ENCODE data around the gene POLR1G. TPM values are rescaled to one million over a fixed set of nuclear protein-coding genes. Genes with fewer than 3 reads are reported as not detected.

POLR1G gene
- total RNA-seq, 5 donors from 2014 or later (not counting 1 experiment from before 2014, with no cell fraction given): 0.82 to 6.2 (median 5.0) TPM

DNA sequence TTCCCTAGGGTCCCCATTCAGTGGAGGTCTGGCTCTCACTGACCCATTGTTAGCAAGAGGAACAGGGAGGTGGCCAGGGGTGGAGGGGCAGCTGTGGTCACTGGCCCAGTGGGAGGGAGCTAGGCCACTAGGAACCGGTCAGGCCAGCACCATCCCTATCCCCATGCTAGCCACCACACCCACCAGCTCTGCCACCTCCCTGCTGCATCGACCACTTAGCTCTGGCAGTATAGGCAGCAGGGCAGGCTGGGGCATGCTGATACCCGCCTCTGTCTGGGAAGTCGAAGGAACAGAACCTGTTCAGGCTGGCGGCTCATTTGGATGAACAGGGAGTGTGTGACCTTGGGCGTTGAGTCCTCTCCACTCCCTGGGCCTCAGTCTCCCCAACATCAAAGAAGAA lies 6.3 kb upstream of the POLR1G start:
- no peaks in the 10 kb centered on the region for H3K36me3 Mint-ChIP-seq
- peaks cover 27 to 56% of the 10 kb centered on the region in 2 donors for H3K27me3 Mint-ChIP-seq
- Histone ChIP-seq H3K9me3 (no peaks in the 10 kb centered on the region), H3K4me1 (ENCODE audit: control insufficient read depth in 1 of 2, extremely low read depth in 1 of 2, insufficient read depth in 2 of 2, low read length in 2 of 2) (peaks cover 3 to 38% of the 10 kb centered on the region in 2 experiments), H3K27ac (ENCODE audit: low read length) (no peak overlapping the region), H3K36me3 (ENCODE audit: control insufficient read depth in 2 of 2, extremely low read depth in 1 of 2, insufficient read depth in 1 of 2, low read length in 1 of 2) (peaks cover 0 to 3% of the 10 kb centered on the region in 2 donors), H3K4me3 (ENCODE audit: control insufficient read depth in 1 of 2, extremely low read depth in 1 of 2, low read length in 1 of 2) (no peak overlapping the region), H3K27me3 (replicated peaks in 1 of 2; ENCODE audit: control insufficient read depth in 2 of 2, extremely low read depth in 1 of 2, insufficient read depth in 2 of 2, low read length in 1 of 2) (peaks cover 0 to 73% of the 10 kb centered on the region in 2 experiments)
- no peak overlapping the region for H3K4me3 Mint-ChIP-seq
- no peak for ATAC-seq (replicated peaks in 1 of 4)
- CTCF ChIA-PET: interaction anchor here in 1 of 2 donors (0.7 kb wide), 1 partner anchor 18 kb away, joined by 3 read pairs; no protein-coding TSS in a partner anchor
- POLR2A ChIA-PET: no interaction called here
- H3K9me3 Mint-ChIP-seq: no peaks in the 10 kb centered on the region
- no peak for DNase-seq
- no peak overlapping the region for H3K27ac Mint-ChIP-seq
- WGBS (ENCODE audit: insufficient coverage): 100% methylated on average over 1 of the region's 6 CpGs
- H3K4me1 Mint-ChIP-seq: peaks cover 15 to 34% (median 29%) of the 10 kb centered on the region in 3 donors

DNA sequence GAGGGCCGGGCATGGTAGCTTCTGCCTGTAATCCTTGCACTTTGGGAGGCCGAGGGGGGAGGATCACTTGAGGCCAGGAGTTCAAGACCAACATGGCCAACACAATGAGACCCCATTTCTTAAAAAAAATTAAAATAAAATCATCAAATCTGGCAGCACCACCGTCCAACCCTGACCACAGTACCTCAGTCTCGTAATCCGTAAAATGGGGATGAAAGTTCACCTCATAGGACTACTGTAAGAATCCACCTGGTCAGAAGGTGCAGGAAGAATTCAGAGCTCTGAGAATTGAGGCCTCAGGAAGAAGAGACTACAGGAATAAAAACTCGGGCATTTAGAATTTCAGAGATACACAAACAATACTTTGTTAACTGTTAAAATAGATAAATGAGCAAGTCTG lies 4.6 kb upstream of the POLR1G start:
- no peaks in the 10 kb centered on the region for H3K9me3 Mint-ChIP-seq
- Histone ChIP-seq H3K4me1 (ENCODE audit: control insufficient read depth in 1 of 2, extremely low read depth in 1 of 2, insufficient read depth in 2 of 2, low read length in 2 of 2) (peaks cover 3 to 50% of the 10 kb centered on the region in 2 experiments), H3K9me3 (no peaks in the 10 kb centered on the region), H3K36me3 (ENCODE audit: control insufficient read depth in 2 of 2, extremely low read depth in 1 of 2, insufficient read depth in 1 of 2, low read length in 1 of 2) (peaks cover 0 to 3% of the 10 kb centered on the region in 2 donors), H3K4me3 (ENCODE audit: control insufficient read depth in 1 of 2, extremely low read depth in 1 of 2, low read length in 1 of 2) (no peak overlapping the region), H3K27me3 (replicated peaks in 1 of 2; ENCODE audit: control insufficient read depth in 2 of 2, extremely low read depth in 1 of 2, insufficient read depth in 2 of 2, low read length in 1 of 2) (peaks cover 0 to 69% of the 10 kb centered on the region in 2 experiments), H3K27ac (ENCODE audit: low read length) (no peak overlapping the region)
- WGBS (ENCODE audit: insufficient coverage): 94% methylated on average over 3 of the region's 6 CpGs
- ChIA-PET CTCF (interaction anchor here in 1 of 2 donors (1.3 kb wide), 1 partner anchor 83 kb away, joined by 5 read pairs; no protein-coding TSS in a partner anchor), POLR2A (no interaction called here)
- peaks cover 28 to 48% (median 38%) of the 10 kb centered on the region in 3 donors for H3K4me1 Mint-ChIP-seq
- ATAC-seq (replicated peaks in 1 of 4) (no peak), DNase-seq (no peak)
- peaks cover 27 to 52% of the 10 kb centered on the region in 2 donors for H3K27me3 Mint-ChIP-seq
- no peak overlapping the region for H3K4me3 Mint-ChIP-seq
- no peak overlapping the region for H3K27ac Mint-ChIP-seq
- H3K36me3 Mint-ChIP-seq: no peaks in the 10 kb centered on the region

DNA sequence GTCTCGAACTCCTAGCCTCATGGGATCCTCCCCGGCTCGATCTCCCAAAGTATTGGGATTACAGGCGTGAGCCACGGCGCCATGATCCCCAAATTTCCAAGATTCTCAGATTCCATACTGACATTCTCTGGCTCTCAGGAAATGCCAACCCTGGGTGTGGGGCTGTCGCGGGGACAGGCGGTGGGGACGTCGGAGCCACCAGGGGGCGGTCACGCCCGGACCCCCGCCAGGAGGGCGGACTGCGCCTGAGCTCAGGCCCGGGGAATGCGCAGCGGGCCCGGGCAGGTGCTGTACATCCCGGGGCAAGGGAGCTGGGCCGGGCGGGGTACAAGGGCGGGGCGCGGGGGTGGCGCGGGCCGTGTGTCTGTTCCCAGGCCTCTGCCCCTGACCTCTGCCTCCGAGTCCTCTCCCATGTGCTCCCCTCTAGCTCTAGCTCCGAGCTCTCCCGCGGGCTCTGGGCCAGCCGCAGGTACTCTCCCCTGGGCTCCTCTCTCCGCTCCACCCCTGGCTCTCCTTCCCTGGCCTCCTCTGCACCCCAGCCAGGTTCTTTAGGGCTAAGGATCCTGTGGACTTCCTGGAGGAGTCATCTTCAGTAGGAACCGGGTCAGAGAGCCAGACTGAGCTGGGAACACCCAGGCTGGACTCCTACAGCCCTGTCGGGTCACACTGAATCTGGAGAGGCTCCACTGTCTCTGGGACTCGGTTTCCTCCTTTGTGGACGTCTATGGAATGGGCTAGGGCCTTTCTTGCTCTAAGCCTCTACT lies 4.0 kb upstream of the POLR1G start:
- Histone ChIP-seq H3K27ac (ENCODE audit: low read length) (no peak overlapping the region), H3K9me3 (no peaks in the 10 kb centered on the region), H3K4me1 (ENCODE audit: control insufficient read depth in 1 of 2, extremely low read depth in 1 of 2, insufficient read depth in 2 of 2, low read length in 2 of 2) (peaks cover 3 to 54% of the 10 kb centered on the region in 2 experiments), H3K36me3 (ENCODE audit: control insufficient read depth in 2 of 2, extremely low read depth in 1 of 2, insufficient read depth in 1 of 2, low read length in 1 of 2) (peaks cover 0 to 3% of the 10 kb centered on the region in 2 donors), H3K4me3 (ENCODE audit: control insufficient read depth in 1 of 2, extremely low read depth in 1 of 2, low read length in 1 of 2) (no peak overlapping the region), H3K27me3 (replicated peaks in 1 of 2; ENCODE audit: control insufficient read depth in 2 of 2, extremely low read depth in 1 of 2, insufficient read depth in 2 of 2, low read length in 1 of 2) (peaks cover 0 to 65% of the 10 kb centered on the region in 2 experiments)
- Mint-ChIP-seq H3K9me3 (no peaks in the 10 kb centered on the region), H3K36me3 (no peaks in the 10 kb centered on the region), H3K4me1 (peaks cover 34 to 48% (median 39%) of the 10 kb centered on the region in 3 donors), H3K27ac (no peak overlapping the region), H3K4me3 (no peak overlapping the region), H3K27me3 (peaks cover 24 to 45% of the 10 kb centered on the region in 2 donors)
- DNase-seq (peak in 9 of 35 experiments; percentile 13 to 59 (median 29)), ATAC-seq (replicated peaks in 1 of 4) (no peak)
- WGBS (ENCODE audit: insufficient coverage): 36% methylated on average over 37 of the region's 40 CpGs
- ChIA-PET POLR2A (interaction anchor here in 1 of 2 donors (0.5 kb wide), 1 partner anchor 82 kb away, joined by 3 read pairs; no protein-coding TSS in a partner anchor), CTCF (interaction anchor here in 1 of 2 donors (0.8 to 1.3 kb wide), 3 partner anchors 15 to 82 kb away, joined by 3 to 5 read pairs (median 3); no protein-coding TSS in a partner anchor)

DNA sequence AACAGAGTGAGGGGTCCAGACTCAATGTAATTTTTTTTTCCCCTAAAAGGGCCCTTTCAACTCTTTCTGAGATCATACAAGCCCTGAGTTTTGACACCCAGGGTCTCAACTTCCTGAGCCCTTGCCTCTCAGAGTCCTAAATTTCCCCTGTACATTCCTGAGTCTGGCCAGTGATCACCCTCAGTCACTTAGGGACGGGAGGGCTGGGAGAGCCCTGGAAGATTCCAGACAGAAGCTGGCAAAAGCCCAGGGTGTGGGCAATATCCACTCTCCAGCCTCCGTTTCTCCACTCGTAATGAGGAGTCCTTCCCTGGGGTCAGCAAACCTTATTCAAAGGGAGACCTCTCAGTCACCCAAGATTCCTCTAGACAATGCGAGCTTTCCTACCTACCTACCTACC lies 3.2 kb upstream of the POLR1G start:
- H3K4me1 Mint-ChIP-seq: peaks cover 38 to 48% (median 42%) of the 10 kb centered on the region in 3 donors
- no peak overlapping the region for H3K4me3 ChIP-seq (ENCODE audit: control insufficient read depth in 1 of 2, extremely low read depth in 1 of 2, low read length in 1 of 2)
- ChIA-PET POLR2A (no interaction called here), CTCF (interaction anchor here (0.8 to 1.1 kb wide), 3 partner anchors 16 to 78 kb away, joined by 3 read pairs; no protein-coding TSS in a partner anchor)
- H3K4me3 Mint-ChIP-seq: peak overlapping the region in 1 of 3 donors; percentile 91
- H3K27ac Mint-ChIP-seq: no peak overlapping the region
- ATAC-seq (replicated peaks in 1 of 4) (no peak), DNase-seq (no peak)
- 98% methylated on average over 4 of the region's 4 CpGs for WGBS (ENCODE audit: insufficient coverage)
- H3K27ac ChIP-seq (ENCODE audit: low read length): no peak overlapping the region
- H3K27me3 ChIP-seq (replicated peaks in 1 of 2; ENCODE audit: control insufficient read depth in 2 of 2, extremely low read depth in 1 of 2, insufficient read depth in 2 of 2, low read length in 1 of 2): peaks cover 0 to 57% of the 10 kb centered on the region in 2 experiments
- no peaks in the 10 kb centered on the region for H3K36me3 Mint-ChIP-seq
- H3K36me3 ChIP-seq (ENCODE audit: control insufficient read depth in 2 of 2, extremely low read depth in 1 of 2, insufficient read depth in 1 of 2, low read length in 1 of 2): peaks cover 0 to 3% of the 10 kb centered on the region in 2 donors
- H3K27me3 Mint-ChIP-seq: peaks cover 23 to 39% of the 10 kb centered on the region in 2 donors
- H3K4me1 ChIP-seq (ENCODE audit: control insufficient read depth in 1 of 2, extremely low read depth in 1 of 2, insufficient read depth in 2 of 2, low read length in 2 of 2): peaks cover 3 to 50% of the 10 kb centered on the region in 2 experiments
- no peaks in the 10 kb centered on the region for H3K9me3 Mint-ChIP-seq
- H3K9me3 ChIP-seq: no peaks in the 10 kb centered on the region

DNA sequence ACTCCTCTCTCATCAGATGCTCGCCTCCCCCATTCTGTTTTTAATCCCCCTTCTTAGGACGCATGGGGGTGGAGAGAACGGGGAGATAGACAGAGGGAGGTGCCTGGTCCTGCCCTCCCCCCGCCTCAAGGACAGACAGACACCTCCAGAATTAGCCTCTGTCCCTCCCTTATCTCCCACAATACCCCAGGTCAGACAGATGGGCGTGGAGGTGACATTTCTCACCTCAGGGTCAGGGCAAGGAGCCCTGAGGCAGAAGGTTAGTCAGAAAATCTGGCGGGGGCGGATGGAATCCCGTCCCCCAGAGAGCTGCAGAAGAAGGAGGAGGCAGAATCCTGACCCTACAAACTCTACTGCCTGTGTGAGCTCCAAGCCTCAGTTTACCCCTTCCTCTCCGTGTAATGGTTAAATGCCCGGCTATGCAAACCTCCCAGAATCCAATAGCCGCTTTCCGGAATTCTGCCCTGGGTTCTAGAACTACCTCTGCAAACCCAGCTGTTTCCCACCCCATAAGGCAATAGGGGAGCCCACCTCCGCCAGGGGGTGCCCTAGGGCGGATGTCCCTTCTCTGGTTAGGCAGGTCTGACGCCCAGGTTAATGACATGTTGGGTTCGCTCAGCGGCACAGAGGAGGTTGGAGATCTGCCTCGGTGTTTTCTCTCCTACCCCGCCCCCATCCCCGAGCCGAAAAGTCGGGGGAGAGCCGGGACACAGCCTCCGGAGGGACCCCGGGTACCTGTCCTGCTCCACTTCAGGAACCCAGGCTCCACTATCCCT lies 2.5 kb upstream of the POLR1G start:
- no peak overlapping the region for H3K27ac ChIP-seq (ENCODE audit: low read length)
- H3K27me3 Mint-ChIP-seq: peaks cover 17 to 34% of the 10 kb centered on the region in 2 donors
- no peaks in the 10 kb centered on the region for H3K9me3 ChIP-seq
- H3K27me3 ChIP-seq (replicated peaks in 1 of 2; ENCODE audit: control insufficient read depth in 2 of 2, extremely low read depth in 1 of 2, insufficient read depth in 2 of 2, low read length in 1 of 2): peaks cover 0 to 50% of the 10 kb centered on the region in 2 experiments
- H3K36me3 ChIP-seq (ENCODE audit: control insufficient read depth in 2 of 2, extremely low read depth in 1 of 2, insufficient read depth in 1 of 2, low read length in 1 of 2): peaks cover 0 to 3% of the 10 kb centered on the region in 2 donors
- WGBS (ENCODE audit: insufficient coverage): 16% methylated on average over 9 of the region's 25 CpGs
- no peak for ATAC-seq (replicated peaks in 1 of 4)
- peak overlapping the region; percentile 91 to 98 (median 92) for H3K4me3 Mint-ChIP-seq
- peaks cover 3 to 43% of the 10 kb centered on the region in 2 experiments for H3K4me1 ChIP-seq (ENCODE audit: control insufficient read depth in 1 of 2, extremely low read depth in 1 of 2, insufficient read depth in 2 of 2, low read length in 2 of 2)
- CTCF ChIA-PET: interaction anchor here (0.8 to 1.1 kb wide), 3 partner anchors 31 to 78 kb away, joined by 3 to 4 read pairs (median 3); no protein-coding TSS in a partner anchor
- peaks cover 32 to 46% (median 36%) of the 10 kb centered on the region in 3 donors for H3K4me1 Mint-ChIP-seq
- no peak overlapping the region for H3K27ac Mint-ChIP-seq
- no peaks in the 10 kb centered on the region for H3K9me3 Mint-ChIP-seq
- peak overlapping the region in 1 of 2 donors; percentile 92 for H3K4me3 ChIP-seq (ENCODE audit: control insufficient read depth in 1 of 2, extremely low read depth in 1 of 2, low read length in 1 of 2)
- no peaks in the 10 kb centered on the region for H3K36me3 Mint-ChIP-seq
- POLR2A ChIA-PET: no interaction called here
- peak; percentile 18 to 73 (median 60) for DNase-seq
